Measurements from ENCODE around the gene OR6J1. TPM values are rescaled to one million over a fixed set of nuclear protein-coding genes. Genes with fewer than 3 reads are reported as not detected.
"Not testable (repeated sequence)": the region's sequence is repeated elsewhere in the genome, so short reads cannot be mapped to it uniquely, and the experiment has no call there.

Gene OR6J1
- total and polyA plus RNA-seq, 2 of the 8 experiments (the other 6 are each of a cell fraction or from before 2014, with no cell fraction given) = not detected

- Histone ChIP-seq H2BK15ac (ENCODE audit: low read length) (no peak overlapping the region), H3K14ac (ENCODE audit: insufficient read length) (no peak overlapping the region), H4K8ac (ENCODE audit: extremely low read depth, insufficient read depth, low read length) (no peak overlapping the region), H3K79me2 (ENCODE audit: control insufficient read depth in 1 of 2, insufficient read depth in 2 of 2, low read length in 2 of 2) (no peaks in the 10 kb centered on the region), H2BK5ac (ENCODE audit: low read depth, low read length) (no peak overlapping the region), H2AK5ac (ENCODE audit: low read depth, low read length) (no peak overlapping the region), H2BK12ac (ENCODE audit: low read depth, low read length) (no peak overlapping the region), H3K4me1 (replicated peaks in 1 of 4; ENCODE audit: control insufficient read depth in 3 of 4, insufficient read depth in 4 of 4, low read length in 3 of 4) (peaks cover 0 to 6% (median under 1%) of the 10 kb centered on the region in 4 experiments; a peak in 1 of 7 replicates), H3K18ac (ENCODE audit: extremely low read depth, low read length) (no peak overlapping the region), H3K23ac (ENCODE audit: insufficient read length) (no peak overlapping the region), H3K4me2 (ENCODE audit: insufficient read depth in 1 of 2, low read depth in 2 of 2, low read length in 2 of 2) (no peak overlapping the region), H3K56ac (replicated peaks; ENCODE audit: insufficient read length, low read depth, low read length) (no peak overlapping the region), H3K9ac (replicated peaks in 1 of 4; ENCODE audit: extremely low read depth in 1 of 4, low read depth in 3 of 4, low read length in 3 of 4) (no peak overlapping the region), H3K4ac (replicated peaks; ENCODE audit: insufficient read length, low read depth, low read length) (no peak overlapping the region), H4K5ac (ENCODE audit: insufficient read length, low read depth, low read length) (no peak overlapping the region), H3K27ac (ENCODE audit: low read depth, low read length) (no peak overlapping the region), H2BK20ac (ENCODE audit: low read length) (no peak overlapping the region), H3K4me3 (ENCODE audit: extremely low read depth in 1 of 4, insufficient read depth in 2 of 4, low read depth in 3 of 4, low read length in 4 of 4) (no peak overlapping the region), H3K36me3 (ENCODE audit: control insufficient read depth in 2 of 4, insufficient read depth in 4 of 4, low read length in 3 of 4) (no peaks in the 10 kb centered on the region), H3K9me3 (ENCODE audit: insufficient read depth in 2 of 2, low read depth in 1 of 2, low read length in 1 of 2) (no peaks in the 10 kb centered on the region), H3K27me3 (replicated peaks in 1 of 4; ENCODE audit: control insufficient read depth in 3 of 4, extremely low read depth in 1 of 4, insufficient read depth in 3 of 4, low read length in 3 of 4) (peaks cover 0 to 1% (median 0%) of the 10 kb centered on the region in 4 experiments; a peak in 1 of 7 replicates), H2BK120ac (replicated peaks; ENCODE audit: low read depth, low read length) (no peak overlapping the region), H3K79me1 (ENCODE audit: low read depth, low read length) (no peaks in the 10 kb centered on the region), H4K20me1 (replicated peaks in 1 of 2; ENCODE audit: control insufficient read depth in 1 of 2, insufficient read depth in 2 of 2, low read length in 2 of 2) (no peaks in the 10 kb centered on the region), H3K23me2 (ENCODE audit: low read depth, low read length) (no peaks in the 10 kb centered on the region), H4K91ac (replicated peaks; ENCODE audit: insufficient read length, low read length) (no peak overlapping the region), H2AFZ (ENCODE audit: low read length) (no peak overlapping the region)
- WGBS, 2 experiments (ENCODE audit: extremely low coverage in 1 of 2, insufficient coverage in 1 of 2, insufficient read length in 1 of 2, insufficient replicate concordance in 2 of 2, low coverage in 1 of 2, low lambda C conversion rate in 2 of 2, missing lambda C conversion rate in 1 of 2) = 86% methylated on average over 1 of the region's 1 CpG; no CpG with 5 or more reads in 1 of the 2 experiments
- TF ChIP-seq RFX5 (IDR thresholded peaks at IDR 0.05; ENCODE audit: borderline replicate concordance, low read depth, low read length) (no peak), POU5F1 (IDR thresholded peaks at IDR 0.05; ENCODE audit: low read depth, low read length) (no peak)
- ChIA-PET CTCF (ENCODE audit: partially characterized antibody) (interaction anchor here (1.2 kb wide), 1 partner anchor 77 kb away, joined by 3 read pairs; the partner anchor contains the start of gene OXA1L), POLR2A (ENCODE audit: partially characterized antibody) (no interaction called here)
- no peak for FAIRE-seq
- no peak for DNase-seq (ENCODE audit: low read depth in 1 of 2, low spot score in 2 of 2)
Observed at GRCh38 chr14:22689199-22689598, 45.0 kb upstream of the OR6J1 start.

- H3K23me2 ChIP-seq (ENCODE audit: low read depth, low read length); H4K8ac ChIP-seq (ENCODE audit: extremely low read depth, insufficient read depth, low read length); H4K91ac ChIP-seq (replicated peaks; ENCODE audit: insufficient read length, low read length); H3K23ac ChIP-seq (ENCODE audit: insufficient read length); H3K36me3 ChIP-seq (ENCODE audit: control insufficient read depth in 2 of 4, insufficient read depth in 4 of 4, low read length in 3 of 4); H2AFZ ChIP-seq (ENCODE audit: low read length); H3K4me3 ChIP-seq (ENCODE audit: extremely low read depth in 1 of 4, insufficient read depth in 2 of 4, low read depth in 3 of 4, low read length in 4 of 4); FAIRE-seq; H4K20me1 ChIP-seq (replicated peaks in 1 of 2; ENCODE audit: control insufficient read depth in 1 of 2, insufficient read depth in 2 of 2, low read length in 2 of 2); H2BK5ac ChIP-seq (ENCODE audit: low read depth, low read length); POLR2A ChIA-PET (ENCODE audit: partially characterized antibody); H2AK5ac ChIP-seq (ENCODE audit: low read depth, low read length); H3K9me3 ChIP-seq (ENCODE audit: insufficient read depth in 2 of 2, low read depth in 1 of 2, low read length in 1 of 2); H2BK15ac ChIP-seq (ENCODE audit: low read length); H3K18ac ChIP-seq (ENCODE audit: extremely low read depth, low read length); H3K27ac ChIP-seq (ENCODE audit: low read depth, low read length); H3K79me2 ChIP-seq (ENCODE audit: control insufficient read depth in 1 of 2, insufficient read depth in 2 of 2, low read length in 2 of 2); DNase-seq (ENCODE audit: low read depth in 1 of 2, low spot score in 2 of 2); H2BK120ac ChIP-seq (replicated peaks; ENCODE audit: low read depth, low read length); H4K5ac ChIP-seq (ENCODE audit: insufficient read length, low read depth, low read length); H3K4ac ChIP-seq (replicated peaks; ENCODE audit: insufficient read length, low read depth, low read length); H3K14ac ChIP-seq (ENCODE audit: insufficient read length); H2BK12ac ChIP-seq (ENCODE audit: low read depth, low read length); H3K4me1 ChIP-seq (replicated peaks in 1 of 4; ENCODE audit: control insufficient read depth in 3 of 4, insufficient read depth in 4 of 4, low read length in 3 of 4); H2BK20ac ChIP-seq (ENCODE audit: low read length); H3K56ac ChIP-seq (replicated peaks; ENCODE audit: insufficient read length, low read depth, low read length); H3K9ac ChIP-seq (replicated peaks in 1 of 4; ENCODE audit: extremely low read depth in 1 of 4, low read depth in 3 of 4, low read length in 3 of 4); H3K4me2 ChIP-seq (ENCODE audit: insufficient read depth in 1 of 2, low read depth in 2 of 2, low read length in 2 of 2); H3K79me1 ChIP-seq (ENCODE audit: low read depth, low read length); H3K27me3 ChIP-seq (replicated peaks in 1 of 4; ENCODE audit: control insufficient read depth in 3 of 4, extremely low read depth in 1 of 4, insufficient read depth in 3 of 4, low read length in 3 of 4): not testable (repeated sequence)
- CTCF ChIA-PET (ENCODE audit: partially characterized antibody) = interaction anchor here (1.5 kb wide), 1 partner anchor 131 kb away, joined by 4 read pairs; no protein-coding TSS in a partner anchor
- WGBS, 2 experiments (ENCODE audit: extremely low coverage in 1 of 2, insufficient coverage in 1 of 2, insufficient read length in 1 of 2, insufficient replicate concordance in 2 of 2, low coverage in 1 of 2, low lambda C conversion rate in 2 of 2, missing lambda C conversion rate in 1 of 2) = 86% methylated on average over 3 of the region's 3 CpGs; no CpG with 5 or more reads in 1 of the 2 experiments
Observed at GRCh38 chr14:22687969-22688368, 43.8 kb upstream of the OR6J1 start.
